Right atrium auricular region (tissue), 2 donors: Measurements from ENCODE around the gene SLC25A12. TPM values are rescaled to one million over a fixed set of nuclear protein-coding genes. Genes with fewer than 3 reads are reported as not detected.

Experiments used
- DNase-seq: peaks from one replicate; pipeline ENCODE4 v3.0.0-alpha.2; 2019; ENCODE audit warnings: low spot score
- H3K27ac ChIP-seq, 2 donors: fragments of 200-600 bp; sonication (generic); 1 replicate in 1 of 2; 2 replicates in 1 of 2; pipeline ENCODE4 v1.5.1; 2016 to 2019
- H3K27me3 ChIP-seq, 2 donors: fragments of 200-600 bp; sonication (generic); one replicate each; pipeline versions ENCODE4 v1.5.1 to v1.6.0; 2017 to 2019
- H3K36me3 ChIP-seq: fragments of 200-600 bp; sonication (generic); one replicate; pipeline ENCODE4 v1.5.1; 2016
- H3K4me1 ChIP-seq, 2 donors: fragments of 200-600 bp; sonication (generic); one replicate each; pipeline versions ENCODE4 v1.5.1 to v1.6.0; 2017 to 2019
- H3K4me3 ChIP-seq, 2 donors: fragments of 200-600 bp; sonication (generic); 1 replicate in 1 of 2; 2 replicates in 1 of 2; pipeline ENCODE4 v1.5.1; 2017 to 2019; ENCODE audit warnings: mild to moderate bottlenecking in 1 of 2, moderate library complexity in 1 of 2
- H3K9me3 ChIP-seq, 2 donors: fragments of 200-600 bp; sonication (generic); one replicate each; pipeline ENCODE4 v1.5.1; 2019
- total RNA-seq, 2 donors: library from RNA; depleted of rRNA; stranded (reverse); fragments of >200 nt; gene quantifications; one replicate each; pipeline ENCODE4 v1.1.0, GENCODE V29; 2016
- TF ChIP-seq, protein P1 (sequence below), 2 donors: fragments of 200-600 bp; sonication (generic); IDR thresholded peaks; one replicate each; pipeline ENCODE4 v1.5.1; 2019; ENCODE audit warnings: antibody characterized with exemption in 2 of 2

The SLC25A12 gene
- total RNA-seq, 2 donors from 2014 or later, result 75.0 to 106 TPM

- Histone ChIP-seq H3K27ac (no peak overlapping the region), H3K4me3 (no peak overlapping the region), H3K4me1 (no peaks in the 10 kb centered on the region), H3K9me3 (no peaks in the 10 kb centered on the region), H3K27me3 (no peaks in the 10 kb centered on the region), H3K36me3 (peaks cover 29% of the 10 kb centered on the region)
- DNase-seq, result no peak
- TF ChIP-seq, protein P1, sequence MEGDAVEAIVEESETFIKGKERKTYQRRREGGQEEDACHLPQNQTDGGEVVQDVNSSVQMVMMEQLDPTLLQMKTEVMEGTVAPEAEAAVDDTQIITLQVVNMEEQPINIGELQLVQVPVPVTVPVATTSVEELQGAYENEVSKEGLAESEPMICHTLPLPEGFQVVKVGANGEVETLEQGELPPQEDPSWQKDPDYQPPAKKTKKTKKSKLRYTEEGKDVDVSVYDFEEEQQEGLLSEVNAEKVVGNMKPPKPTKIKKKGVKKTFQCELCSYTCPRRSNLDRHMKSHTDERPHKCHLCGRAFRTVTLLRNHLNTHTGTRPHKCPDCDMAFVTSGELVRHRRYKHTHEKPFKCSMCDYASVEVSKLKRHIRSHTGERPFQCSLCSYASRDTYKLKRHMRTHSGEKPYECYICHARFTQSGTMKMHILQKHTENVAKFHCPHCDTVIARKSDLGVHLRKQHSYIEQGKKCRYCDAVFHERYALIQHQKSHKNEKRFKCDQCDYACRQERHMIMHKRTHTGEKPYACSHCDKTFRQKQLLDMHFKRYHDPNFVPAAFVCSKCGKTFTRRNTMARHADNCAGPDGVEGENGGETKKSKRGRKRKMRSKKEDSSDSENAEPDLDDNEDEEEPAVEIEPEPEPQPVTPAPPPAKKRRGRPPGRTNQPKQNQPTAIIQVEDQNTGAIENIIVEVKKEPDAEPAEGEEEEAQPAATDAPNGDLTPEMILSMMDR (IDR thresholded peaks at IDR 0.05), result no peak
Measured at GRCh38 chr2:171822525-171823322, 71.3 kb downstream of the SLC25A12 start.

- H3K36me3 ChIP-seq, result peaks cover 14% of the 10 kb centered on the region
- TF ChIP-seq, protein P1 (IDR thresholded peaks at IDR 0.05), result no peak
- no peak overlapping the region for H3K27ac ChIP-seq
- H3K4me3 ChIP-seq, result no peak overlapping the region
- H3K4me1 ChIP-seq, result peaks cover 0 to 5% of the 10 kb centered on the region in 2 donors
- DNase-seq, result no peak
- H3K27me3 ChIP-seq, result no peaks in the 10 kb centered on the region
- no peaks in the 10 kb centered on the region for H3K9me3 ChIP-seq
Measured at GRCh38 chr2:171819453-171819852, 74.6 kb downstream of the SLC25A12 start.

- no peak for DNase-seq
- Histone ChIP-seq H3K4me3 (no peak overlapping the region), H3K4me1 (peaks cover 0 to 5% of the 10 kb centered on the region in 2 donors), H3K36me3 (peaks cover 18% of the 10 kb centered on the region), H3K27ac (peak overlapping the region in 1 of 2 donors; percentile 39), H3K9me3 (no peaks in the 10 kb centered on the region), H3K27me3 (no peaks in the 10 kb centered on the region)
- TF ChIP-seq, protein P1 (IDR thresholded peaks at IDR 0.05), result no peak
Measured at GRCh38 chr2:171814883-171815282, 79.2 kb downstream of the SLC25A12 start.

DNA sequence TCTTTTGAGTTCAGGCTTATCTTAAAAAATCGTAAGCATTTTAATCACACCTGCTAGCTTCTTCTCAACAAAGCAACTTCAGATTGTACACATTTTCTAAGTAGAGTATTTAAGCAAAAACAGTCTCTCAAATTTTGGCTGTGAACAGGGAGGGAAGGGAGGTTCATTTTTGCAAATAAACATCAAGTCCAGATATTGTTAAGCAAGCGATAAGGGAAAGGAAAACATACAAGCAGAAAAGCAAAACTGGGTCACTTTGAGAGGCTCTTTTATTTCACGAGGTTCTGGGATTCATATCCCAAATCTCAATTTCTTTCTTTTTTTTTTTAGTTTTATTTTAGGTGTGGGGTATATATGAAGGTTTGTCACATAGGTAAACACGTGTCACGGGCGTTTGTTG lies 79.9 kb downstream of the SLC25A12 start:
- DNase-seq, result no peak

DNA sequence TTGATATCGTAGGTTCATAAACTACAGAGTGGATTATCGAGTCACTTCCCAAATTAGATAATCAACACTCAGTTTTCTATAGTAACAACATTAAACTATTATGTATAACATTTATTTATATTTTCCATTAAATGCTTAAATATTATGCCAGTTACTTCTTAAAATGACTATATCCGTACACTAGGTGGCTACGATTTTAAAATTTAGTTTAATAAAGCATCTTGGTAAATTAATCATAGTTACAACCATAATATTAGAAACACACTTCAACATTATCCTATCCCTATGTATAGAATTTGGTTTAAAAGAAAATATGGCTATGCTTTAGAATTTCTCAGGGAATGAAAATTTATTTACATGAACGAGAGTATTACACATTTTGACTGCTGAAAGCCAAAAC lies 80.3 kb downstream of the SLC25A12 start:
- peaks cover 0 to 5% of the 10 kb centered on the region in 2 donors for H3K4me1 ChIP-seq
- no peak for DNase-seq
- TF ChIP-seq, protein P1 (IDR thresholded peaks at IDR 0.05), result no peak
- peaks cover 28% of the 10 kb centered on the region for H3K36me3 ChIP-seq
- H3K27me3 ChIP-seq, result no peaks in the 10 kb centered on the region
- H3K9me3 ChIP-seq, result no peaks in the 10 kb centered on the region
- H3K27ac ChIP-seq, result peak overlapping the region in 1 of 2 donors; percentile 11
- H3K4me3 ChIP-seq, result no peak overlapping the region

More for the DNA sequence above, 79.9 kb downstream of the SLC25A12 start:
- Histone ChIP-seq H3K36me3 (peaks cover 24% of the 10 kb centered on the region), H3K4me1 (peaks cover 0 to 5% of the 10 kb centered on the region in 2 donors), H3K27ac (no peak overlapping the region), H3K4me3 (no peak overlapping the region), H3K27me3 (no peaks in the 10 kb centered on the region), H3K9me3 (no peaks in the 10 kb centered on the region)
- TF ChIP-seq, protein P1 (IDR thresholded peaks at IDR 0.05), result no peak
